Measurements from ENCODE around the gene CSTPP1. TPM values are rescaled to one million over a fixed set of nuclear protein-coding genes. Genes with fewer than 3 reads are reported as not detected.

CSTPP1 gene
- total and polyA plus RNA-seq, 2 of the 4 experiments (the other 2 are of a cell fraction): 22.0 to 35.7 TPM

DNA sequence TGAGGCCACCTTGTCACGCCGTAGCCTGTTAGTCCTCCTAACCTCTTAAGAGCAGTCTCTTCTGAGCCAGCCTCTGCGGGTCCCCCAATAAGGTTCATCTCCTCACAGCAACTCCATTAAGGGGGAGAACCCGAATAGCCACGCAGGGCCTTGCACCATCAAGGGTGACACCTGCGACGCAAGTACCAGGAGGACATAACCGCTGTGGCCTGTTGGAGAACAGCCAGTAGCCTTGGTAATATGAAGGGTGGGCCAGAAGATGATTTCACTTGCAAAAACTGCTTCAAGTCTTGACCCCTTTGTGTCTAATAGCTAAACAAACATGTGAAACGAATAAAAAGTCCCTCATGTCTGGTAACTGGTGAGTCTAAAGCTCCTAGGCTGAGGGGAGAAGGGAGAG lies 225.3 kb downstream of the CSTPP1 start:
- no peak overlapping the region for H3K14ac ChIP-seq (replicated peaks; ENCODE audit: low read depth, low read length)
- dilution Hi-C loops (cut with HindIII; ENCODE audit: low sequenced_read_pairs, unreplicated experiment) (no loop called here), in situ Hi-C loops (cut with MboI; ENCODE audit: low sequenced_read_pairs) (no loop called here), intact Hi-C loops (cut with micrococcal nuclease) (loop anchor here (1.0 kb wide), 1 partner anchor 273 kb away; no protein-coding TSS in a partner anchor)
- H4K8ac ChIP-seq (ENCODE audit: low read depth in 2 of 2, low read length in 2 of 2): no peak overlapping the region
- no peak overlapping the region for H3K4me2 ChIP-seq (ENCODE audit: low read depth, low read length)
- H3K36me3 ChIP-seq (ENCODE audit: control insufficient read depth, insufficient read depth, low read length): peaks cover 29% of the 10 kb centered on the region
- H2BK15ac ChIP-seq (ENCODE audit: low read depth, low read length): no peak overlapping the region
- H3K9ac ChIP-seq (ENCODE audit: low read depth, low read length): no peak overlapping the region
- H3K4me3 ChIP-seq (ENCODE audit: insufficient read depth, low read depth, low read length): no peak overlapping the region
- peak overlapping the region; percentile 53 for H2AFZ ChIP-seq (replicated peaks; ENCODE audit: low read length, poor library complexity)
- peaks cover 0 to 29% of the 10 kb centered on the region in 2 experiments; a peak in 2 of 4 replicates for H3K79me1 ChIP-seq (ENCODE audit: low read depth in 1 of 2, low read length in 2 of 2)
- peaks cover under 1% of the 10 kb centered on the region; the same call in 1 of the 2 replicates for H3K9me1 ChIP-seq (ENCODE audit: insufficient read depth, low read length)
- no peaks in the 10 kb centered on the region for H3K4me1 ChIP-seq (ENCODE audit: control insufficient read depth, insufficient read depth, low read length)
- peak; percentile 45 for DNase-seq
- no CpG with 5 or more reads among the region's 9 CpGs for WGBS, 2 experiments (ENCODE audit: extremely low coverage in 2 of 2, insufficient read length in 1 of 2)
- H3K56ac ChIP-seq (ENCODE audit: extremely low read depth, insufficient read depth, low read length): no peak overlapping the region
- no peak overlapping the region for H3K27ac ChIP-seq (ENCODE audit: insufficient read depth, low read length)
- TF ChIP-seq MXI1 (IDR thresholded peaks at IDR 0.05; ENCODE audit: borderline replicate concordance, low read depth, low read length) (no peak), POLR2A (IDR thresholded peaks at IDR 0.05; ENCODE audit: low read depth, low read length) (no peak), RFX5 (IDR thresholded peaks at IDR 0.05; ENCODE audit: low read depth, low read length) (no peak), CHD1 (IDR thresholded peaks at IDR 0.05; ENCODE audit: low read depth, low read length) (no peak), MAFK (IDR thresholded peaks at IDR 0.05; ENCODE audit: low read depth, low read length) (no peak), NFE2L2 (IDR thresholded peaks at IDR 0.05; ENCODE audit: low read depth, low read length) (no peak), RAD21 (IDR thresholded peaks at IDR 0.05; ENCODE audit: low read length) (no peak), RCOR1 (IDR thresholded peaks at IDR 0.05; ENCODE audit: insufficient replicate concordance, low read length) (no peak), CEBPB (IDR thresholded peaks at IDR 0.05; ENCODE audit: low read depth, low read length) (no peak), FOS (IDR thresholded peaks at IDR 0.05; ENCODE audit: low read depth, low read length) (no peak), SMC3 (IDR thresholded peaks at IDR 0.05; ENCODE audit: low read depth, low read length) (no peak), MAZ (IDR thresholded peaks at IDR 0.05; ENCODE audit: borderline replicate concordance, low read depth, low read length) (no peak)
- TF ChIP-seq, protein P1, sequence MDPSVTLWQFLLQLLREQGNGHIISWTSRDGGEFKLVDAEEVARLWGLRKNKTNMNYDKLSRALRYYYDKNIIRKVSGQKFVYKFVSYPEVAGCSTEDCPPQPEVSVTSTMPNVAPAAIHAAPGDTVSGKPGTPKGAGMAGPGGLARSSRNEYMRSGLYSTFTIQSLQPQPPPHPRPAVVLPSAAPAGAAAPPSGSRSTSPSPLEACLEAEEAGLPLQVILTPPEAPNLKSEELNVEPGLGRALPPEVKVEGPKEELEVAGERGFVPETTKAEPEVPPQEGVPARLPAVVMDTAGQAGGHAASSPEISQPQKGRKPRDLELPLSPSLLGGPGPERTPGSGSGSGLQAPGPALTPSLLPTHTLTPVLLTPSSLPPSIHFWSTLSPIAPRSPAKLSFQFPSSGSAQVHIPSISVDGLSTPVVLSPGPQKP (IDR thresholded peaks at IDR 0.05; ENCODE audit: borderline replicate concordance, low read depth, low read length): no peak
- TF ChIP-seq, protein P2, sequence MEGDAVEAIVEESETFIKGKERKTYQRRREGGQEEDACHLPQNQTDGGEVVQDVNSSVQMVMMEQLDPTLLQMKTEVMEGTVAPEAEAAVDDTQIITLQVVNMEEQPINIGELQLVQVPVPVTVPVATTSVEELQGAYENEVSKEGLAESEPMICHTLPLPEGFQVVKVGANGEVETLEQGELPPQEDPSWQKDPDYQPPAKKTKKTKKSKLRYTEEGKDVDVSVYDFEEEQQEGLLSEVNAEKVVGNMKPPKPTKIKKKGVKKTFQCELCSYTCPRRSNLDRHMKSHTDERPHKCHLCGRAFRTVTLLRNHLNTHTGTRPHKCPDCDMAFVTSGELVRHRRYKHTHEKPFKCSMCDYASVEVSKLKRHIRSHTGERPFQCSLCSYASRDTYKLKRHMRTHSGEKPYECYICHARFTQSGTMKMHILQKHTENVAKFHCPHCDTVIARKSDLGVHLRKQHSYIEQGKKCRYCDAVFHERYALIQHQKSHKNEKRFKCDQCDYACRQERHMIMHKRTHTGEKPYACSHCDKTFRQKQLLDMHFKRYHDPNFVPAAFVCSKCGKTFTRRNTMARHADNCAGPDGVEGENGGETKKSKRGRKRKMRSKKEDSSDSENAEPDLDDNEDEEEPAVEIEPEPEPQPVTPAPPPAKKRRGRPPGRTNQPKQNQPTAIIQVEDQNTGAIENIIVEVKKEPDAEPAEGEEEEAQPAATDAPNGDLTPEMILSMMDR (conservative IDR thresholded peaks at IDR 0.05; ENCODE audit: low read depth, low read length): no peak
- no peak for ATAC-seq (ENCODE audit: low read depth)
- H4K5ac ChIP-seq (ENCODE audit: low read depth, low read length): no peak overlapping the region
- H3K27me3 ChIP-seq (ENCODE audit: control insufficient read depth, insufficient read depth, low read length): no peaks in the 10 kb centered on the region
- H3K23ac ChIP-seq (ENCODE audit: low read depth, low read length): no peak overlapping the region
- H4K20me1 ChIP-seq (ENCODE audit: insufficient read depth, low read length): peaks cover 29% of the 10 kb centered on the region
- H3K4ac ChIP-seq (ENCODE audit: low read depth, low read length): no peak overlapping the region
- no peak overlapping the region for H3K18ac ChIP-seq (ENCODE audit: low read depth, low read length)
- POLR2A ChIA-PET (ENCODE audit: unreplicated experiment): no interaction called here
- H2BK20ac ChIP-seq (ENCODE audit: low read depth, low read length): no peak overlapping the region
- H3K9me3 ChIP-seq (ENCODE audit: control insufficient read depth, insufficient read depth, low read length): no peaks in the 10 kb centered on the region
- no peak overlapping the region for H2BK5ac ChIP-seq (ENCODE audit: low read depth, low read length, poor library complexity, severe bottlenecking)
- no TSS peak for BruUV-seq (replicated peaks)
- H2AK5ac ChIP-seq (ENCODE audit: low read depth, low read length): no peak overlapping the region
- no peak overlapping the region for H2AK9ac ChIP-seq (replicated peaks; ENCODE audit: low read depth, low read length, poor library complexity)
- CTCF ChIA-PET: interaction anchor here (0.6 kb wide), 1 partner anchor 243 kb away, joined by 3 read pairs; no protein-coding TSS in a partner anchor
- H2BK120ac ChIP-seq (ENCODE audit: low read depth, low read length): no peak overlapping the region
- H4K91ac ChIP-seq (ENCODE audit: insufficient read depth, low read depth, low read length): no peak overlapping the region
